Uterus (tissue), 4 donors: ENCODE measurements around the gene NQO2. TPM values are rescaled to one million over a fixed set of nuclear protein-coding genes. Genes with fewer than 3 reads are reported as not detected.
A peak's percentile ranks its signal among the peaks of the same experiment; 100 is the strongest.
"Not testable (repeated sequence)": the region's sequence is repeated elsewhere in the genome, so short reads cannot be mapped to it uniquely, and the experiment has no call there.

Source experiments
- DNase-seq, 2 donors: peaks; one replicate each; pipeline ENCODE4 v3.0.0-alpha.2; 2019 to 2020
- H3K27ac ChIP-seq, 2 donors: fragments of 200-600 bp; sonication (generic); 1 replicate in 1 of 2; 2 replicates in 1 of 2; pipeline ENCODE4 v1.5.1; 2016 to 2018
- H3K27me3 ChIP-seq, 2 donors: fragments of 200-600 bp; sonication (generic); one replicate each; pipeline ENCODE4 v1.5.1; 2018 to 2019; ENCODE audit warnings: control low read depth in 1 of 2
- H3K36me3 ChIP-seq, 2 donors: fragments of 200-600 bp; sonication (generic); one replicate each; pipeline ENCODE4 v1.5.1; 2019; ENCODE audit warnings: control low read depth in 1 of 2
- H3K4me1 ChIP-seq, 2 donors: fragments of 200-600 bp; sonication (generic); one replicate each; pipeline ENCODE4 v1.5.1; 2018 to 2019; ENCODE audit warnings: control low read depth in 1 of 2
- H3K4me3 ChIP-seq, 2 donors: fragments of 200-600 bp; sonication (generic); 1 replicate in 1 of 2; 2 replicates in 1 of 2; pipeline ENCODE4 v1.5.1; 2018 to 2019; ENCODE audit warnings: mild to moderate bottlenecking in 1 of 2
- H3K9me3 ChIP-seq, 2 donors: fragments of 200-600 bp; sonication (generic); one replicate each; pipeline ENCODE4 v1.5.1; 2019; ENCODE audit warnings: control low read depth in 1 of 2
- POLR2A ChIP-seq, 2 donors: fragments of 450-650 bp; IDR thresholded peaks; one replicate each; pipeline ENCODE4 v1.6.1; 2016; ENCODE audit warnings: antibody characterized with exemption in 2 of 2, mild to moderate bottlenecking in 1 of 2, moderate library complexity in 1 of 2
- intact Hi-C: fragments of 100-400 bp; cut with DNase I; formaldehyde crosslinking; loops from one replicate; pipeline ENCODE4 v1.15.1; 2023; ENCODE audit warnings: low total_unique reads
- total RNA-seq, 4 donors: library from RNA; depleted of rRNA in 3 of 4; stranded (reverse); fragments of >200 nt in 3 of 4; gene quantifications; one replicate each; pipeline versions ENCODE4 v1.1.0 to v1.2.4, GENCODE V29; 2014 to 2023
- TF ChIP-seq, protein P1 (sequence below), 4 experiments: fragments of 200-600 bp in 2 of 4; fragments of 450-650 bp in 2 of 4; sonication (generic) in 2 of 4; IDR thresholded peaks; one replicate each; pipeline ENCODE4 v1.5.1; 2016 to 2019; ENCODE audit warnings: antibody characterized with exemption in 4 of 4, mild to moderate bottlenecking in 2 of 4, moderate library complexity in 1 of 4
- donor health status: DM: yes; HTN: yes; CAD: no.

NQO2 gene
- total RNA-seq, 4 donors from 2014 or later = 7.8 to 50.3 (median 21.6) TPM

DNA sequence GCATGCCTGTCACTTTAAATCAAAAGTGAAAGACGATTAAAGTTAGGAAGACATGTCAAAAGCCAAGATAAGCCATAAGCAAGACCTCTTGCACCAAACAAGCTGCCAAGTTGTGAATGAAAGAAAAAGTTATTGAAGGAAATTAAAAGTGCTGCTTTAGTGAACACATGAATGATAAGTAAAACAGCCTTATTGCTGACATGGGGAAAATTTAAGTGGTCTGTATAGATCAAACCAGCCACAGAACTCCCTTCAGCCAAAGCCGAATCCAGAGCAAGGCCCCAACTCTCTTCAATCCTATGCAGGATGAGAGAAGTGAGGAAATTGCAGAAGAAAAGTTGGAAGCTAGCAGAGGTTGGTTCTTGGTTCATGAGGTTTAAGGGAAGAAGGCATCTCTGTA lies 59.3 kb downstream of the NQO2 start:
- DNase-seq = no peak
- H3K27me3 ChIP-seq = no peaks in the 10 kb centered on the region
- intact Hi-C loops = loop anchor here (5.0 kb wide), 1 partner anchor 62 kb away; the partner anchor contains the start of gene NQO2
- no peaks in the 10 kb centered on the region for H3K9me3 ChIP-seq
- TF ChIP-seq, protein P1, sequence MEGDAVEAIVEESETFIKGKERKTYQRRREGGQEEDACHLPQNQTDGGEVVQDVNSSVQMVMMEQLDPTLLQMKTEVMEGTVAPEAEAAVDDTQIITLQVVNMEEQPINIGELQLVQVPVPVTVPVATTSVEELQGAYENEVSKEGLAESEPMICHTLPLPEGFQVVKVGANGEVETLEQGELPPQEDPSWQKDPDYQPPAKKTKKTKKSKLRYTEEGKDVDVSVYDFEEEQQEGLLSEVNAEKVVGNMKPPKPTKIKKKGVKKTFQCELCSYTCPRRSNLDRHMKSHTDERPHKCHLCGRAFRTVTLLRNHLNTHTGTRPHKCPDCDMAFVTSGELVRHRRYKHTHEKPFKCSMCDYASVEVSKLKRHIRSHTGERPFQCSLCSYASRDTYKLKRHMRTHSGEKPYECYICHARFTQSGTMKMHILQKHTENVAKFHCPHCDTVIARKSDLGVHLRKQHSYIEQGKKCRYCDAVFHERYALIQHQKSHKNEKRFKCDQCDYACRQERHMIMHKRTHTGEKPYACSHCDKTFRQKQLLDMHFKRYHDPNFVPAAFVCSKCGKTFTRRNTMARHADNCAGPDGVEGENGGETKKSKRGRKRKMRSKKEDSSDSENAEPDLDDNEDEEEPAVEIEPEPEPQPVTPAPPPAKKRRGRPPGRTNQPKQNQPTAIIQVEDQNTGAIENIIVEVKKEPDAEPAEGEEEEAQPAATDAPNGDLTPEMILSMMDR (IDR thresholded peaks at IDR 0.05) = no peak
- TF ChIP-seq POLR2A (IDR thresholded peaks at IDR 0.05) = no peak
- no peak overlapping the region for H3K4me3 ChIP-seq
- H3K4me1 ChIP-seq = no peaks in the 10 kb centered on the region
- H3K36me3 ChIP-seq = no peaks in the 10 kb centered on the region
- no peak overlapping the region for H3K27ac ChIP-seq

DNA sequence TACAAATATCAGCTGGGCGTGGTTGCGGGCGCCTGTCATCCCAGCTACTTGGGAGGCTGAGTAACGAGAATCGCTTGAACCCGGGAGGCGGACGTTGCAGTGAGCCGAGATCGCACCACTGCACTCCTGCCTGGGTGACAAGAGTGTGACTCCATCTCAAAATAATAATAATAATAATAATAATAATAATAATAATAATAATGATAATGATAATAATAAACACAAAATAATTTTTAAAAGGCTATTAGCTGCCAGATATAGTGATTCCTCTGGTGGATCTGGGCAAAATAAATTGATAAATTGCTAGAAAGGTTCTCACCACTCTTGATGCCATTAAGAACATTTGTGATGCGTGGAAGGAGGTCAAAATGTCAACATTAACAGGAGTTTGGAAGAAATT lies 60.4 kb downstream of the NQO2 start:
- H3K27me3 ChIP-seq, H3K4me3 ChIP-seq, intact Hi-C loops, H3K36me3 ChIP-seq, H3K9me3 ChIP-seq, H3K4me1 ChIP-seq, H3K27ac ChIP-seq, DNase-seq: not testable (repeated sequence)

DNA sequence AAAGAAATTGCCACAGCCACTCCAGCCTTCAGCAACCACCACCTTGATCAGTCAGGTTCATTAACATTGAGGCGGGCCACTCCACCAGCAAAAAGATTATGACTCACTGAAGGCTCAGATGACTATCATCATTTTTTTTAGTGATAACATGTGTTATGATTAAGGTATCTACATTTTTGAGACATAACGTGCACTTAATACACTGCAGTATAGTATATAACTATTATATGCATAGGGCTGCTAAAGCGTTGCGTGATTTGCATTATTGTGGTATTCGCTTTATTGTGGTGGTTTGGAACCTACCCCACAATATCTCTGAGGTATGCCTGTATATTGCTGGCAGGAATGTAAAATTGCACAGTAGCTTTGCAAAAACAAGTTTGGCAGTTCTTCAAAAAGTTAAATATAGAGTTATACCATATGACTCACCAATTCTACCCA lies 61.8 kb downstream of the NQO2 start:
- no peak for DNase-seq
- Histone ChIP-seq H3K4me3 (no peak overlapping the region), H3K9me3 (no peaks in the 10 kb centered on the region), H3K4me1 (no peaks in the 10 kb centered on the region), H3K27me3 (no peaks in the 10 kb centered on the region), H3K27ac (no peak overlapping the region), H3K36me3 (no peaks in the 10 kb centered on the region)
- TF ChIP-seq, protein P1 (IDR thresholded peaks at IDR 0.05) = no peak
- TF ChIP-seq POLR2A (IDR thresholded peaks at IDR 0.05) = no peak
- intact Hi-C loops = no loop called here

DNA sequence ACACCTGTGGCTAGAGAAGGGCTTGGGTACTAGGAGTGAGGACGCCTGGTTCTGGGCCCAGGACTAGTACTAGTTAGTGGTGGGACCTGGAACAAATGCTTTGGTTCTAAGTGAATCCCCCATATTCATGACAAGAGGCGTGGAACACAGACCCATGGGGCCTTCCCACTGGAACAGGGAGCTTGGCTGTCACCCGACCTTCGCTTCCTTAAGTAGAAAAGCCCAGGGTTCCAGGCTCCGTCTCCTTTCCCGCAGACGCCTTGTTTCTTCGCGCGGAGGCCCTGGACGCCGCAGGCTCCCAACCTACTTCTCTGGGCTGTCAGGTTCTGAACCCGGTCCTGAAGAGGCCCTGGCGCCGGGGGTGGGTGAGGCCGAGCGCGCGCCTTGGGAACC lies 63.6 kb downstream of the NQO2 start:
- H3K36me3 ChIP-seq, DNase-seq, H3K27me3 ChIP-seq, H3K4me1 ChIP-seq, intact Hi-C loops, H3K9me3 ChIP-seq: not testable (repeated sequence)
- Histone ChIP-seq H3K27ac (peak overlapping the region; percentile 90 to 91), H3K4me3 (peak overlapping the region; percentile 69 to 89)

DNA sequence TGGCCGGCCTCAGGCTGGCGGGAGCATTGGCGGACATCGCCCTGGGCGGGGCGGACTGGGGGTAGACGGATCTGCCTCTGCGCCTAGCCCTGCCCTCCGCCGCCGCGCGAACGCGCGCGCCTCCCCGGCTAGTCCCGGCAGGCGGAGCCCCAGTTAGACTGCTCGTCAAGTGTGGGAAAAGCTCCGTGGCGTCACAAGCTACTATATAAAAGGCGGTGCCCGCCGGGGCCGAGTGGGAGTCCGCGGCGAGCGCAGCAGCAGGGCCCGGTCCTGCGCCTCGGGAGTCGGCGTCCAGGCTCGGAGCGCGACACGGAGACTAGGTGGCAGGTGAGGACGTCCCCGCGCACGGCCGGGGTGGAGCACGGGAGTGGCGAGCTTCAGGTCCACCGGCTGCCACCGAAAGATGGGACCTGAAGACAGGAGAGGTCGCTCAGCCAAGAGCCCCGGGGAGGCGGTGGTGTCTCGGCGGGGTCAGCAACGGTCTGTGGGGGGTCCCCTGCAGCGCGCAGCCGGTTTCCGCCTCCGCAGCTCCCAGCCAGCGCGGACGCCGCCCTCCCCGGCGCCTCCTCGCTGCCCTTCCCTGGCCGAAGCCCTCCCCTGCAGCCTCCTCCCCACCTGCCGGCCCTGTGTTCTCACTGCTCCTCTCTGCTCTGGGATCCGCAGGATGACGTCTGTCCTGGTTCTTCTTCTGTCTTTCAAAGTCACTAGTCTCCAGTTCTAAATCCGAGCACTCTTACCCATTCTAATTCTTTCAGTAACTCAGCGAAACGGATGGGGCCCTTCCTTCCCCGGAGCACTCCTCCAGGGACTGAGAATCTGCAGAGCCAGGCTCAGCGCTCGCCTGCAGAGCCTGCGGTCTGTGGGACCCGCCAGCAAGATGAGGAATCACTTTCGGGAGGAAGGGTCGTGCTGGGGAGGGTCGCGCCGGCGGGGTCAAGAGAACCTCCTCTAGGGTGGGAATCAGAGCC lies 64.3 kb downstream of the NQO2 start:
- peak overlapping the region; percentile 90 to 91 for H3K27ac ChIP-seq
- intact Hi-C loops = no loop called here
- no peaks in the 10 kb centered on the region for H3K27me3 ChIP-seq
- no peaks in the 10 kb centered on the region for H3K36me3 ChIP-seq
- DNase-seq = peak; percentile 93 to 95
- TF ChIP-seq, protein P1 (IDR thresholded peaks at IDR 0.05) = peak in 3 of 4 experiments; percentile 14 to 27 (median 18)
- TF ChIP-seq POLR2A (IDR thresholded peaks at IDR 0.05) = peak; percentile 93 to 95
- no peaks in the 10 kb centered on the region for H3K4me1 ChIP-seq
- H3K4me3 ChIP-seq = peak overlapping the region; percentile 69 to 89
- H3K9me3 ChIP-seq = no peaks in the 10 kb centered on the region
